Neural cell (in vitro differentiated cells): ENCODE results near the gene IL22.

Experiments used
- CTCF ChIP-seq: fragments of 450-650 bp; IDR thresholded peaks from 2 replicates; pipeline ENCODE4 v1.5.1; 2014; ENCODE audit warnings: antibody characterized with exemption, mild to moderate bottlenecking, moderate library complexity; ENCODE audit not compliant: poor library complexity, severe bottlenecking
- EP300 ChIP-seq: fragments of 450-650 bp; conservative IDR thresholded peaks from 2 replicates; pipeline ENCODE4 v1.6.1; 2014; ENCODE audit warnings: antibody characterized with exemption, mild to moderate bottlenecking, moderate library complexity; ENCODE audit not compliant: poor library complexity, severe bottlenecking
- EZH2 ChIP-seq: fragments of 200-600, 300-800 bp; shearing (Covaris generic), sonication (generic); IDR thresholded peaks from 2 replicates; pipeline ENCODE4 v1.6.1; 2014; ENCODE audit warnings: antibody characterized with exemption, low read length, borderline replicate concordance, mild to moderate bottlenecking; ENCODE audit not compliant: insufficient read depth, poor library complexity, severe bottlenecking
- MXI1 ChIP-seq: fragments of 450-650 bp; conservative IDR thresholded peaks from 2 replicates; pipeline ENCODE4 v1.6.1; 2014; ENCODE audit warnings: antibody characterized with exemption, mild to moderate bottlenecking; ENCODE audit not compliant: poor library complexity, severe bottlenecking
- POLR2AphosphoS5 ChIP-seq: IDR thresholded peaks from 2 replicates; pipeline ENCODE4 v1.6.1; 2012
- RAD21 ChIP-seq: fragments of 450-650 bp; conservative IDR thresholded peaks from 2 replicates; pipeline ENCODE4 v1.6.1; 2014; ENCODE audit warnings: antibody characterized with exemption, mild to moderate bottlenecking, moderate library complexity
- SMC3 ChIP-seq: fragments of 450-650 bp; conservative IDR thresholded peaks from 2 replicates; pipeline ENCODE4 v1.6.1; 2014; ENCODE audit warnings: antibody characterized with exemption, mild to moderate bottlenecking, moderate library complexity; ENCODE audit not compliant: poor library complexity
- TAF1 ChIP-seq: IDR thresholded peaks from 2 replicates; pipeline ENCODE4 v1.6.1; 2012; ENCODE audit warnings: low read depth

- TF ChIP-seq CTCF, result no peak
- no peak for TF ChIP-seq EP300
- TF ChIP-seq MXI1, result no peak
- no peak for TF ChIP-seq EZH2
- no peak for TF ChIP-seq TAF1
- no peak for TF ChIP-seq RAD21
- TF ChIP-seq POLR2AphosphoS5, result no peak
- no peak for TF ChIP-seq SMC3
These were observed 16.4 kb upstream of the IL22 start for GRCh38 chr12:68269779-68270178.
